NCI-H2029 treated with DMSO at 0.1 percent for 48 hours (cell line): ENCODE measurements around the gene SERAC1.
"Not testable (repeated sequence)": the region's sequence is repeated elsewhere in the genome, so short reads cannot be mapped to it uniquely, and the experiment has no call there.

Source experiments
- DNase-seq: peaks from one replicate; lab custom pipeline; 2025; lab: John Stamatoyannopoulos, UW

Gene SERAC1

DNA sequence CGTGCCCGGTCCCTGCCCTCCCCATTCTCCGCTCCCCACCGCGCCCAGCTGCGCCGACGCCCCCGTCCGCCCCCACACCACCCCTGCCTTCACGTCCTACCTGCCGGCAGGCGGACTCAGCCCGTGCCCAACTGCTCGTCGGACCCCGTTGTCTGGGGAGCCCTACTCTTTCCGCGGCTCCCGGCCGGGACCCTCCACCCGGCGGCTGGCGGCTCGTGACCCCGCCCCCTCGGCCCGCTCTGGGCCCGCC lies at the start of gene SERAC1:
SERAC1 (minus strand) TSS at position 223 of the 250 bp plus-strand sequence. CDS start 9,899 bp downstream, outside the sequence.
- no peak for DNase-seq

- peak; percentile 78 for DNase-seq
Observed at GRCh38 chr6:158213925-158214674, 46.0 kb upstream of the SERAC1 start.

DNA sequence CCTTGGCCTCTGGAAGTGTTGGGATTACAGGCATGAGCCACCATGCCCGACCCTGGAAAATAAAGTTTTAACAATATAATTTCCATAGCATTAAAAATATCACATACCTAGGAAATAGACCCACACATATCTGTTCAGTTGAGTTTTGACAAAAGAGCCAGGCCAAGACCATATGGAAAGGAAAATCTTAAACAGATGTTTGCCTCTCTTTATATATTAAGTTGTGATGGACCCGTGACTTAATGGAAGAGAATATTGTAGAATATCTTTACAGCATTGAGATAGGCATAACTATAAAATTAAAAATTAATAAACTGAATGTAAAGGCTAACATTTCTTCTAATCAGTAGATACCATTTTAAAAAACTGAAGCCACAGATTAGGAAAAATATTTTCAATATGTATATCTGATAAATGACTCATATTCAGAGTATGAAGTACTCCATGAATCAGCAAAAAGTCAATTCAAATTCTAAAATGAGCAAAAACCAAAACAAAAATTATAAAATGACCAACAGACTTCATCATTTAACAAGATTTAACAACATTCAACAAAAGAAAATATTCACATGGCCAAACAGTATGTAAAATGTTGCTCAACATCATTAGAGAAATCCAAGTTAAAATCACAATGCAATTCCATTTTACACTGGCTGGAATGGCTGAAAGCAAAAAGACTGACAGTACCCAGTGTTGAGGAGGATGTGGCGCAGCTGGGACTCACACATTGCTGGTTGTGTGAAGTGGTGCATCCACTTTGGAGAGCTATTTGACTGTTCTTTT lies 43.4 kb upstream of the SERAC1 start:
- no peak for DNase-seq

DNA sequence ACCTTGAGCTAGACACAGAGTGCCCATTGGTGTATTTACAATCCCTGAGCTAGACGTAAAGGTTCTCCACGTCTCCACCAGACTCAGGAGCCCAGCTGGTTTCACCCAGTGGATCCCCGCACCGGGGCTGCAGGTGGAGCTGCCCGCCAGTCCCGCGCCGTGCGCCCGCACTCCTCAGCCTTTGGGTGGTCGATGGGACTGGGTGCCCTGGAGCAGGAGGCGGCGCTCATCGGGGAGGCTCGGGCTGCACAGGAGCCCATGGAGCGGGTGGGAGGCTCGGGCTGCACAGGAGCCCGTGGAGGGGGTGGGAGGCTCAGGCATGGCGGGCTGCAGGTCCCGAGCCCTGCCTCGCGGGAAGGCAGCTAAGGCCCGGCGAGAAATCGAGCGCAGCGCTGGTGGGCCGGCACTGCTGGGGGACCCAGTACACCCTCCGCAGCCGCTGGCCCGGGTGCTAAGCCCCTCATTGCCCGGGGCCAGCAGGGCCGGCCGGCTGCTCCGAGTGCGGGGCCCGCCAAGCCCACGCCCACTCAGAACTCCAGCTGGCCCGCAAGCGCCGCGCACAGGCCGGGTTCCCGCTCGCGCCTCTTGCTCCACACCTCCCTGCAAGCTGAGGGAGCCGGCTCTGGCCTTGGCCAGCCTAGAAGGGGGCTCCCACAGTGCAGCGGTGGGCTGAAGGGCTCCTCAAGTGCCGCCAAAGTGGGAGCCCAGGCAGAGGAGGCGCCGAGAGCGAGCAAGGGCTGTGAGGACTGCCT lies 41.7 kb upstream of the SERAC1 start:
- DNase-seq = not testable (repeated sequence)

GRCh38 chr6:158208226-158209030 lies 40.4 kb upstream of the SERAC1 start:
- not testable (repeated sequence) for DNase-seq

DNA sequence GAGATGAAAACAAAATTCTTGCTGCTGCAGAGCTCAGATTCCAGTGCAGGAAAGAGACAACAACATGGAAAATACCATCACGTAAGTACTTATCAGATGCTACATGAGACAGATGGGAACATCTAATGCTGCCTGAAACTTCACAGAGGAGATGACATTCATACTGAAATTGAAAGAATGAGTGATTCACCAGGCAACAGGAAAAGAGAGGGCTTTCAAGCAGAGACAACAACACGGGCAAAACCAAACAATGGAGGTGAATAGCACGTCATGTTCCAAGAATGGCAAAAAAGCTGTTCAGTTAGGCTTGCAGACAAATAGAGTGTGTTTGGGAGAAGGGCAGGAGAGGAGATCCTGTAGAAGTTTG lies 39.3 kb upstream of the SERAC1 start:
- DNase-seq = no peak

GRCh38 chr6:158206740-158207421 lies 38.8 kb upstream of the SERAC1 start:
- DNase-seq = no peak

DNA sequence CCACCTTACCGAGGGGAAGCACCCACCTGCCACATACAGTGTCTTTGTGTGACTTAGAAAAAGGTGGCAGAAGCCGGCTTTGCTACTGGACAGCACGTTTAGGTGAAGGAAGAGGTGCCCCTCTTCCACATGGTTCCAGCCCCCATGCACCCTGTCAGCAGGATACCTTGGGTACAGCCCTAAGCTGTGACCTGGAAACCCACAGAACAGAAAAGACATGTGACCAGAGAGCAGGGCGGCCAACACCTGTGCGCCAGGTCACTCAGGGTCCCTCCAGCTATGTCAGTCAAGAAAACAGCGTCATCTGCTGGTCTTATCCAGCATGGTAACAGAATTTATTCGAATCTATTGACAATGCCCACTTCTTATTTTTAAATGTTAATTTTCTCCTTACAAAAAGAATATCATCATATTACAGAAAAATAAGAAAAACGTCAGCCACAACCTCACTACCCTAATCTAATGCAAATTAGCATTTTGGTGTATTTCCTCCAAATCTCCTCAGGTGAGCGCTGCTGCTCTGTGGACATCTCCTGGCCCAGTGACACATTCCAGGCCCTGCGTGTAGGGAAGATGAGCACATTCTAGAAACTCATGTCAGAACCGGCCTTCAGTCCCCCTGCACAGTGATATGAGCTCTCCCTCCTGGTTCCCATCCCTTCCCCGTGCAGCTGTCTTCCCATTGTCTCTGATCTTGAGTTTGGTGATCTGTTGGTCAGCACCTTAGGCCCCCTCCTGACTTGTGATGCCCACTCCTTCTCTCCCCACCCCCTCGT lies 37.3 kb upstream of the SERAC1 start:
- no peak for DNase-seq

GRCh38 chr6:158198461-158198860 lies 30.4 kb upstream of the SERAC1 start:
- no peak for DNase-seq

DNA sequence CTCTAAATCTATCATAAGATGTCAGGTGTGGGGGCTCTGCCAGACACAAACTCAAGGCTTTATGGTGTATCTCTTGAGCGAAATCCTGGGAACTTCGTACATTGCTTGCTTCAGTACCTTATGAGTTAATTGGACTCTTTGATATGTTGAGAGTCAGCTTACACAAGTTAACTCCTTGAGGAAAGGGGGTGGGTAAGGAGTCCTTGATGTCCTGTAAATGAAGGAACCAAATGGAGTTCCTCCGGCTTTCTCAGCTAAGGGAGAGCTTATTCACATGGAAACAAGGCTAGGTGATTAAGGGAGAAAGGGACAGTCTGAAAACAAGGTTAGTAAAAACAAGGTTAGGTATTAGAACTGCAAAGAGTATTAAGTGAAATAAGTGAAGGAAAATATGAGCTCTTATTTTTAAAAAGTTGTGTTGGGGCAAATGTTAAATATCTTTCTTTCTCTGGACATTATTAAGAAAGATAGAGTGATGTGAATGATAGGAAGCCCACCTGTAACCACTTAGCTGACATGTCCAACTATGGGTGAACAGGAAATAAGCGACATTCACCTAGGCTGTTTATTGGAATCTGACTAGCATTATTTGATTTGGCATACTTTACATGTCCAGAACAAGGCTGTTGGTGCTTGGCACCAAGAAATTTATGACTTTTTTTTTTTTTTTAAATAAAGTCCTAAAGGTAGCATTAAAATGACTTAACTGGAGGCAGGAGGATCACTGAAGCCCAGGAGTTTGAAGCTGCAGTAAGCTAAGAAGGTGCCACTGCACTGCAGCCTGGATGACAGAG lies 26.6 kb upstream of the SERAC1 start:
- no peak for DNase-seq

DNA sequence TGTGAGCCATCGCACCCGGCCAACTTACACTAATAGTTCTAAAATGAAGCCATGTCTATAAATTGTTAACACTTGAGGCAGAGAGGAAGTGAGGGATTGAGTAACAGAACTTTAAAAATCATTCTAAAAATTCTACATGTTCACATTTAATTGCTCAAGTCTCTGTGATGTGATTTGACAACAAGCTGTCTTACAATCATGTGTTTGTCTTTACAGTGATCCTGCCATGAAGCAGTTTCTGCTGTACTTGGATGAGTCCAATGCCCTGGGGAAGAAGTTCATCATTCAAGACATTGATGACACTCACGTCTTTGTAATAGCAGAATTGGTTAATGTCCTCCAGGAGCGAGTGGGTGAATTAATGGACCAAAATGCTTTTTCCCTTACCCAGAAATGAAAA lies 23.7 kb upstream of the SERAC1 start:
- no peak for DNase-seq

DNA sequence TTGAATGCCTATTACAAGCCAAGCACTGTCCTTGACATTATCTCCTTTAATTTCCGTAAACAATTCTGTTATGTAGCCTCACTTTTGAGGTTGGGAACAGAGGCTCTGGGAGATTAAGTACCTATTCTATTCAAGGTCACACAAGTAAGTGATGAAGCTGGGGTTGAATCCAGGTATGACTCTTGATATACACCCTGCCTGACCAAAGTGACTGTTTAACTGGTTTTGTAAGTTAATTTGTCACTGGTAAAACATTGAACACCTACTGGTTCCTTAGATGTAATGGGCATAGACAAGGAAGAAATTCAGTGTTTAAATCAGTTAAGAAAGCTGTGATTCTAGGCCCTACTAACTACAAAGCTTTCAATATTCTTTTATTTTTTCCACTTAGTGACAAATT lies 23.0 kb upstream of the SERAC1 start:
- no peak for DNase-seq

- no peak for DNase-seq
Observed at GRCh38 chr6:158188591-158188990, 20.5 kb upstream of the SERAC1 start.

- DNase-seq = no peak
Observed at GRCh38 chr6:158185729-158186456, 17.8 kb upstream of the SERAC1 start.

GRCh38 chr6:158184608-158185007 lies 16.5 kb upstream of the SERAC1 start:
- DNase-seq = no peak

- DNase-seq = not testable (repeated sequence)
Observed at GRCh38 chr6:158183174-158183972, 15.3 kb upstream of the SERAC1 start.

DNA sequence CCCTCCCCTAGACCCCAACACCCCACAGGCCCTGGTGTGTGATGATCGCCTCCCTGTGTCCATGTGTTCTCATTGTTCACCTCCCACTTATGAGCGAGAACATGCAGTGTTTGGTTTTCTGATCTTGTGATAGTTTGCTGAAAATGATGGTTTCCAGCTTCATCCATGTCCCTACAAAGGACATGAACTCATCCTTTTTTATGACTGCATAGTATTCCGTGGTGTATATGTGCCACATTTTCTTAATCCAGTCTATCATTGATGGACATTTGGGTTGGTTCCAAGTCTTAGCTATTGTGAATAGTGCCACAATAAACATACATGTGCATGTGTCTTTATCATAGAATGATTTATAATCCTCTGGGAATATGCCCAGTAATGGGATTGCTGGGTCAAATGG lies 9.7 kb upstream of the SERAC1 start:
- DNase-seq = not testable (repeated sequence)

DNA sequence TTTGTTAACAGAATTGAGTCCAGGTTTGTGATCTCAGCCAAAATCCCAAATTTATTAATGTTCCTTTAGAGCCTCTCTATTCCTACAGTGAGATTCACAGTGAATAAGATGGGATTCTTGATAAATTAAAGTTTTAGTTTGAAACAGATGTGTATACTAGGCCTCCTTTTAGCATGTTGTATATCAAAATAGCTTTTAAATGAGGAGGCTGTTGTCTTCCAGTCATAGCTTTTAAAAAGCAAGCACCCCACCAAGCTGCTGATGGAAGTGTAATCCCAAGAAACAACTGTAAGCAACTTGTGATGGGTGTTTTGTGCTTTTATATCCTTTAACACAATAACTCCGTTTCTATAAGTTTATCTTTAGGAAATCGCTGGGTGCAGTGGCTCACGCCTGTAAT lies 7.0 kb upstream of the SERAC1 start:
- DNase-seq = no peak
